K562 (cell line): ENCODE data around the gene FOXL3. TPM values are rescaled to one million over a fixed set of nuclear protein-coding genes. Genes with fewer than 3 reads are reported as not detected.

Experiments
- ATAC-seq: fragments of 200-7000 bp; cut with Tn5 transposase; 3 replicates; pipeline ENCODE4 v1.9.1; 2020; ENCODE audit warnings: moderate library complexity
- BruUV-seq: library from RNA; stranded (reverse); fragments of 400-500 nt; replicated peaks from 2 replicates; lab custom pipeline; 2021; lab: Mats Ljungman, UMichigan
- CTCF ChIA-PET: fragments of 300-600 bp; formaldehyde crosslinking; extraction: SDS; loops from one replicate; lab custom pipeline; 2021; ENCODE audit warnings: low intra/inter-chr PET ratio; lab: Yijun Ruan, JAX
- POLR2A ChIA-PET: fragments of 300-600, 350-650 bp; sonication (Branson Sonifier 250); formaldehyde crosslinking; extraction: SDS; loops from one replicate; lab custom pipeline; 2021; ENCODE audit warnings: antibody characterized with exemption, inconsistent platforms; lab: Yijun Ruan, JAX
- DNase-seq, 4 experiments: peaks; one replicate each; pipeline versions ENCODE4 v3.0.0 to v3.0.0-alpha.2; 2011 to 2018; ENCODE audit warnings: low spot score in 3 of 4, mixed read lengths in 3 of 4; ENCODE audit errors: extremely low read depth in 1 of 4
- FAIRE-seq: peaks from 2 replicates; lab custom pipeline; 2011; peaks lifted over from hg19 to GRCh38; lab: Jason Lieb, UNC
- H2AFZ ChIP-seq: 2 replicates; pipeline ENCODE4 v1.6.0; 2011; ENCODE audit warnings: low read depth, low read length, control low read depth, inconsistent platforms
- H3K27ac ChIP-seq: fragments of 200-600 bp; 3 replicates; pipeline ENCODE4 v1.8.0; 2011; ENCODE audit warnings: low read depth, mild to moderate bottlenecking, control low read depth, inconsistent platforms, low read length, moderate library complexity, mixed read lengths; ENCODE audit errors: extremely low read depth
- H3K27me3 ChIP-seq, 2 experiments: fragments of 300-600 bp in 1 of 2; 2 replicates in 1 of 2; 3 replicates in 1 of 2; pipeline versions ENCODE4 v1.6.0 to v1.8.0; 2011; ENCODE audit warnings: inconsistent platforms in 2 of 2, low read length in 2 of 2, mild to moderate bottlenecking in 1 of 2, mixed read lengths in 1 of 2, moderate library complexity in 1 of 2; ENCODE audit not compliant: control insufficient read depth in 2 of 2, insufficient read depth in 2 of 2
- H3K36me3 ChIP-seq: fragments of 300-600 bp; 3 replicates; pipeline ENCODE4 v1.8.0; 2011; ENCODE audit warnings: mild to moderate bottlenecking, low read length, inconsistent platforms; ENCODE audit not compliant: control insufficient read depth, insufficient read depth
- H3K4me1 ChIP-seq, 2 experiments: fragments of 200-600 bp in 1 of 2; replicated peaks in 1 of 2; 2 replicates in 1 of 2; 3 replicates in 1 of 2; pipeline versions ENCODE4 v1.5.1 to v1.8.0; 2011; ENCODE audit warnings: inconsistent platforms in 2 of 2, low read length in 2 of 2, mild to moderate bottlenecking in 1 of 2, mixed read lengths in 1 of 2, moderate library complexity in 1 of 2; ENCODE audit not compliant: control insufficient read depth in 2 of 2, insufficient read depth in 2 of 2
- H3K4me2 ChIP-seq: 2 replicates; pipeline ENCODE4 v1.6.1; 2011; ENCODE audit warnings: low read length, control low read depth, inconsistent platforms, mixed read lengths; ENCODE audit not compliant: insufficient read depth
- H3K4me3 ChIP-seq: fragments of 200-600 bp; sonication (generic), shearing (Covaris generic); 2 replicates; pipeline ENCODE4 v1.5.1; 2016; ENCODE audit warnings: control low read depth, inconsistent platforms
- H3K79me2 ChIP-seq: fragments of 200-600 bp; 3 replicates; pipeline ENCODE4 v1.8.0; 2011; ENCODE audit warnings: low read length, inconsistent platforms; ENCODE audit not compliant: control insufficient read depth, insufficient read depth
- H3K9ac ChIP-seq, 2 experiments: 2 replicates each; pipeline versions ENCODE4 v1.6.0 to v1.6.1; 2011; ENCODE audit warnings: low read depth in 2 of 2, low read length in 2 of 2, control low read depth in 1 of 2, inconsistent platforms in 1 of 2, mild to moderate bottlenecking in 1 of 2, mixed read lengths in 1 of 2; ENCODE audit not compliant: insufficient read depth in 1 of 2
- H3K9me1 ChIP-seq: one replicate; pipeline ENCODE4 v1.6.0; 2011; ENCODE audit warnings: inconsistent platforms, mild to moderate bottlenecking, low read length, moderate library complexity; ENCODE audit not compliant: control insufficient read depth, insufficient read depth
- H3K9me3 ChIP-seq: replicated peaks from 2 replicates; pipeline ENCODE4 v1.5.1; 2011; ENCODE audit warnings: low read depth, low read length, inconsistent platforms; ENCODE audit not compliant: control insufficient read depth, insufficient read depth
- H4K20me1 ChIP-seq: replicated peaks from 2 replicates; pipeline ENCODE4 v1.6.1; 2011; ENCODE audit warnings: low read length, inconsistent platforms, mixed read lengths; ENCODE audit not compliant: control insufficient read depth, insufficient read depth
- EP400 ChIP-seq: fragments of 450-650 bp; IDR thresholded peaks from 2 replicates; pipeline ENCODE4 v1.6.1; 2017; ENCODE audit warnings: antibody characterized with exemption, mild to moderate bottlenecking, moderate library complexity
- GTF2F1 ChIP-seq: IDR thresholded peaks from 2 replicates; pipeline ENCODE4 v1.6.1; 2011; ENCODE audit warnings: low read depth, low read length, improper control_type of control experiment
- HMGN3 ChIP-seq: IDR thresholded peaks from 2 replicates; pipeline ENCODE4 v1.6.1; 2011; ENCODE audit warnings: borderline replicate concordance, low read depth, mild to moderate bottlenecking, mixed read lengths, low read length; ENCODE audit not compliant: insufficient read length; ENCODE audit errors: extremely low read depth
- JUND ChIP-seq, 2 experiments: IDR thresholded peaks; 2 replicates in 1 of 2; 3 replicates in 1 of 2; pipeline ENCODE4 v1.6.1; 2011; ENCODE audit warnings: borderline replicate concordance in 2 of 2, low read depth in 2 of 2, low read length in 2 of 2, improper control_type of control experiment in 1 of 2, missing biosample characterization in 1 of 2, missing genetic modification characterization in 1 of 2, missing genetic modification reagents in 1 of 2
- KAT7 ChIP-seq: sonication (generic); formaldehyde crosslinking; IDR thresholded peaks from 2 replicates; pipeline ENCODE4 v1.8.0; 2022; ENCODE audit warnings: missing genetic modification reagents, mild to moderate bottlenecking, borderline replicate concordance
- KAT8 ChIP-seq: fragments of 450-650 bp; IDR thresholded peaks from 2 replicates; pipeline ENCODE4 v1.6.1; 2016; ENCODE audit warnings: low read depth, mild to moderate bottlenecking
- NCOR1 ChIP-seq: fragments of 450-650 bp; IDR thresholded peaks from 2 replicates; pipeline ENCODE4 v1.6.1; 2016; ENCODE audit warnings: mild to moderate bottlenecking, moderate library complexity
- SREBF2 ChIP-seq: sonication (generic); formaldehyde crosslinking; IDR thresholded peaks from 2 replicates; pipeline ENCODE4 v1.4.0; 2020; ENCODE audit warnings: mild to moderate bottlenecking, missing genetic modification reagents
- YY1 ChIP-seq, 3 experiments: IDR thresholded peaks; 2 replicates each; pipeline ENCODE4 v1.6.1; 2011; ENCODE audit warnings: low read length in 2 of 3, mild to moderate bottlenecking in 2 of 3, moderate library complexity in 2 of 3, borderline replicate concordance in 1 of 3, control low read depth in 1 of 3, low read depth in 1 of 3; ENCODE audit not compliant: insufficient read depth in 3 of 3, insufficient replicate concordance in 2 of 3, control insufficient read depth in 1 of 3, insufficient read length in 1 of 3; ENCODE audit errors: extremely low read depth in 1 of 3
- ZFX ChIP-seq: sonication (generic); formaldehyde crosslinking; IDR thresholded peaks from 2 replicates; pipeline ENCODE4 v1.8.0; 2022; ENCODE audit warnings: mild to moderate bottlenecking, missing genetic modification reagents, moderate library complexity
- ZNF561 ChIP-seq: fragments of 450-650 bp; formaldehyde crosslinking; conservative IDR thresholded peaks from 2 replicates; pipeline ENCODE4 v1.4.0; 2020; ENCODE audit warnings: mild to moderate bottlenecking, moderate library complexity
- ZNF583 ChIP-seq: fragments of 250-450 bp; sonication (Bioruptor Pico); IDR thresholded peaks from 2 replicates; pipeline ENCODE4 v1.4.0; 2020
- ZNF584 ChIP-seq: fragments of 200-800 bp; sonication (Bioruptor generic); IDR thresholded peaks from 2 replicates; pipeline ENCODE4 v1.6.1; 2016; ENCODE audit warnings: low read depth, mild to moderate bottlenecking, missing genetic modification characterization, missing compliant biosample characterization
- WGBS: fragments of 100-300 bp; shearing (Covaris generic); methylation state at CpG from one replicate; pipeline ENCODE4 v1.1.6; 2016; ENCODE audit warnings: low coverage, mixed read lengths; ENCODE audit not compliant: insufficient coverage; ENCODE audit errors: missing lambda C conversion rate; 5-methylcytosine and 5-hydroxymethylcytosine counted together
- in situ Hi-C: fragments of 300-500 bp; cut with MboI; formaldehyde crosslinking; loops from 4 replicates; pipeline ENCODE4 v1.15.0; 2018; ENCODE audit warnings: inconsistent platforms, mixed read lengths
- intact Hi-C: fragments of 100-400 bp; cut with micrococcal nuclease; formaldehyde crosslinking; loops from 2 replicates; pipeline ENCODE4 v1.14.2; 2022
- polyA plus RNA-seq, 8 experiments: library from polyadenylated mRNA; depleted of rRNA in 4 of 8; stranded (reverse) in 5 of 8; unstranded in 3 of 8; fragments of >200 nt; fragmentation: Nextera tagmentation in 2 of 8; fragmentation: Illumina TruSeq in 1 of 8; extraction: Ambion mirVana in 2 of 8; extraction: Trizol in 1 of 8; gene quantifications; 2 replicates each; pipeline versions ENCODE4 v1.2.1 to v1.2.3, GENCODE V29; 2011 to 2014; ENCODE audit warnings: inconsistent platforms in 1 of 8, missing spikeins in 1 of 8
- total RNA-seq, 7 experiments: library from RNA; depleted of rRNA in 6 of 7; stranded (reverse); fragments of >200 nt in 6 of 7; fragmentation: Illumina TruSeq in 2 of 7; extraction: Trizol in 2 of 7; gene quantifications; 2 replicates each; pipeline versions ENCODE4 v1.2.1 to v1.2.3, GENCODE V29; 2011 to 2021; ENCODE audit warnings: low replicate concordance in 1 of 7
- TF ChIP-seq, protein P1 (sequence below): fragments of 450-650 bp; IDR thresholded peaks from 2 replicates; pipeline ENCODE4 v1.7.1; 2018; ENCODE audit warnings: mild to moderate bottlenecking, low read depth; ENCODE audit not compliant: partially characterized antibody
- TF ChIP-seq, protein P2 (sequence below), 3 experiments: IDR thresholded peaks in 2 of 3; conservative IDR thresholded peaks in 1 of 3; 2 replicates each; pipeline ENCODE4 v1.5.1; 2011 to 2012; ENCODE audit warnings: low read length in 3 of 3, mild to moderate bottlenecking in 3 of 3, control low read depth in 2 of 3, improper control_type of control experiment in 1 of 3, inconsistent platforms in 1 of 3, low read depth in 1 of 3, mixed read lengths in 1 of 3, moderate library complexity in 1 of 3; ENCODE audit not compliant: insufficient read depth in 2 of 3

Gene FOXL3
- total and polyA plus RNA-seq, 9 of the 15 experiments (the other 6 are each of a cell fraction or from before 2014, with no cell fraction given): not detected

DNA sequence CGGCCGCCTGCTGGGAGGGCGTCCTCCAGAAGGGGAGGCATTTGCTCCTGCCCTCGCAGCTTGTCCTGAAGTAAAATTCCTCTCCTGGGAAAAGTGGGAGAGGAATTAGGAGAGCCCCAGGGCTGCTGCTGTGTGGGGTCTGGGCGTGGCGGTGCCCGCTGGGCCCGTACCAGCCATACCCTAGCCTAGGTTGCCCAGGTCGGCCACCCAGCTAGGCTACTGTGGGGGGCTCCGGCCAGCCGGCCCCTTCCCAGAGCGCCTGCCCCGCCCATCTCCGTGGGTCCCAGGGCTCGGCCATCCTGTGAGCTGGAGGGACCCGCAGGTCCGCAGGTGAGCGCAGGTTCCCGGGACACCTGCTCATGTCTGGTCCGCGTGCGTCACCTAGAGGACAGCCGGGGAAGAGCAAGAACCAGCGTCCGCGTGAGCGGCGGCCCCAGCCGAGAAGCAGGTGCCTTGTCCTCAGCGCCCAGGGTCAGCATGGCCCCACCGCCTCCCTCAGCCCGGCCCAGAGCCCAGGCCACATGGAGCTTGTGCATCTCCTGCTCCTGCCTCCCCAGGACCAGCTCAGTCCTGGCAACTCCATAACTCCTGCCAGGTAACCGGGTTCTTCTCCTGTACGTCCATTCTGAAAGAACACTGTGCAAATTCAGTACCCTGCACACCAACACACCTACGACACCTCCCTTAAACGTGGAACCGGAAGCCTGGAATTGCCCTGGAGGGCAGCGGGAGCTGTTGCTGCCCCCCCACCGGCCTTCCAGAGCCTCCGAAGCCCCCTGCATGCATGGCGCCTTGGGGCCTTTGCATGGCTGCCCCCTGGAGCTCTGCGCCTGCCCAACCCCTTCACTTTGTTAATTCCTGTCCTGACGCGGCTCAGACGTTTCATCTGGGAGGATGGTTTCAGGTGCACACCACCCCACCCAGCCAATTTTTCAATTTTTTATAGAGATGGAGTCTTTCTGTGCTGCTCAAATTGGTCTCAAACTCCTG lies 22.8 kb upstream of the FOXL3 start:
- Histone ChIP-seq H2AFZ (no peak overlapping the region), H4K20me1 (no peaks in the 10 kb centered on the region), H3K4me2 (no peak overlapping the region), H3K9me3 (peaks cover 6% of the 10 kb centered on the region), H3K4me1 (peaks cover 0 to 20% of the 10 kb centered on the region in 2 experiments; a peak in 2 of 5 replicates), H3K36me3 (no peaks in the 10 kb centered on the region), H3K27me3 (peaks cover 3 to 34% of the 10 kb centered on the region in 2 experiments; a peak in 3 of 5 replicates), H3K4me3 (no peak overlapping the region), H3K79me2 (no peaks in the 10 kb centered on the region), H3K27ac (no peak overlapping the region), H3K9me1 (no peaks in the 10 kb centered on the region), H3K9ac (no peak overlapping the region; a peak in 1 of 4 replicates)
- intact Hi-C loops: no loop called here
- ATAC-seq (peak; percentile 93), DNase-seq (peak; percentile 58 to 63 (median 62)), FAIRE-seq (no peak)
- ChIA-PET POLR2A (no interaction called here), CTCF (interaction anchor here (0.6 to 1.4 kb wide), 3 partner anchors 9 to 532 kb away, joined by 3 to 9 read pairs (median 6); no protein-coding TSS in a partner anchor)
- in situ Hi-C loops: no loop called here
- 12% methylated on average over 39 of the region's 45 CpGs for WGBS
- no TSS peak for BruUV-seq
- TF ChIP-seq KAT7 (CRISPR knock-in tag) (no peak), NCOR1 (no peak), ZNF561 (CRISPR knock-in tag) (no peak), GTF2F1 (no peak), SREBF2 (CRISPR knock-in tag) (no peak), ZNF583 (CRISPR knock-in tag) (no peak), EP400 (no peak), ZNF584 (no peak), JUND (IDR thresholded peaks at IDR 0.05; ENCODE audit: borderline replicate concordance, low read depth, low read length) (no peak), JUND (tag; IDR thresholded peaks at IDR 0.05; ENCODE audit: borderline replicate concordance, low read depth, low read length) (no peak), KAT8 (no peak), HMGN3 (no peak), YY1 (IDR thresholded peaks at IDR 0.05; ENCODE audit: borderline replicate concordance in 1 of 3, control insufficient read depth in 1 of 3, extremely low read depth in 1 of 3, insufficient read depth in 3 of 3, insufficient read length in 1 of 3, insufficient replicate concordance in 2 of 3, low read depth in 1 of 3, low read length in 2 of 3) (no peak), ZFX (CRISPR knock-in tag) (no peak)
- TF ChIP-seq, protein P1, sequence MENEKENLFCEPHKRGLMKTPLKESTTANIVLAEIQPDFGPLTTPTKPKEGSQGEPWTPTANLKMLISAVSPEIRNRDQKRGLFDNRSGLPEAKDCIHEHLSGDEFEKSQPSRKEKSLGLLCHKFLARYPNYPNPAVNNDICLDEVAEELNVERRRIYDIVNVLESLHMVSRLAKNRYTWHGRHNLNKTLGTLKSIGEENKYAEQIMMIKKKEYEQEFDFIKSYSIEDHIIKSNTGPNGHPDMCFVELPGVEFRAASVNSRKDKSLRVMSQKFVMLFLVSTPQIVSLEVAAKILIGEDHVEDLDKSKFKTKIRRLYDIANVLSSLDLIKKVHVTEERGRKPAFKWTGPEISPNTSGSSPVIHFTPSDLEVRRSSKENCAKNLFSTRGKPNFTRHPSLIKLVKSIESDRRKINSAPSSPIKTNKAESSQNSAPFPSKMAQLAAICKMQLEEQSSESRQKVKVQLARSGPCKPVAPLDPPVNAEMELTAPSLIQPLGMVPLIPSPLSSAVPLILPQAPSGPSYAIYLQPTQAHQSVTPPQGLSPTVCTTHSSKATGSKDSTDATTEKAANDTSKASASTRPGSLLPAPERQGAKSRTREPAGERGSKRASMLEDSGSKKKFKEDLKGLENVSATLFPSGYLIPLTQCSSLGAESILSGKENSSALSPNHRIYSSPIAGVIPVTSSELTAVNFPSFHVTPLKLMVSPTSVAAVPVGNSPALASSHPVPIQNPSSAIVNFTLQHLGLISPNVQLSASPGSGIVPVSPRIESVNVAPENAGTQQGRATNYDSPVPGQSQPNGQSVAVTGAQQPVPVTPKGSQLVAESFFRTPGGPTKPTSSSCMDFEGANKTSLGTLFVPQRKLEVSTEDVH: no peak
- TF ChIP-seq, protein P2, sequence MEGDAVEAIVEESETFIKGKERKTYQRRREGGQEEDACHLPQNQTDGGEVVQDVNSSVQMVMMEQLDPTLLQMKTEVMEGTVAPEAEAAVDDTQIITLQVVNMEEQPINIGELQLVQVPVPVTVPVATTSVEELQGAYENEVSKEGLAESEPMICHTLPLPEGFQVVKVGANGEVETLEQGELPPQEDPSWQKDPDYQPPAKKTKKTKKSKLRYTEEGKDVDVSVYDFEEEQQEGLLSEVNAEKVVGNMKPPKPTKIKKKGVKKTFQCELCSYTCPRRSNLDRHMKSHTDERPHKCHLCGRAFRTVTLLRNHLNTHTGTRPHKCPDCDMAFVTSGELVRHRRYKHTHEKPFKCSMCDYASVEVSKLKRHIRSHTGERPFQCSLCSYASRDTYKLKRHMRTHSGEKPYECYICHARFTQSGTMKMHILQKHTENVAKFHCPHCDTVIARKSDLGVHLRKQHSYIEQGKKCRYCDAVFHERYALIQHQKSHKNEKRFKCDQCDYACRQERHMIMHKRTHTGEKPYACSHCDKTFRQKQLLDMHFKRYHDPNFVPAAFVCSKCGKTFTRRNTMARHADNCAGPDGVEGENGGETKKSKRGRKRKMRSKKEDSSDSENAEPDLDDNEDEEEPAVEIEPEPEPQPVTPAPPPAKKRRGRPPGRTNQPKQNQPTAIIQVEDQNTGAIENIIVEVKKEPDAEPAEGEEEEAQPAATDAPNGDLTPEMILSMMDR (IDR thresholded peaks at IDR 0.05 in 2 of 3, conservative IDR thresholded peaks at IDR 0.05 in 1 of 3; ENCODE audit: insufficient read depth in 2 of 3, low read depth in 1 of 3, low read length in 3 of 3): peak; percentile 69 to 86 (median 79)
